CD4-positive, alpha-beta T cell treated with Interleukin-6 at 100 ng/mL for 8 hours (primary cell): ENCODE results near the gene CILP.
"Not testable (repeated sequence)": the region's sequence is repeated elsewhere in the genome, so short reads cannot be mapped to it uniquely, and the experiment has no call there.

ENCODE experiments used
- DNase-seq: peaks from one replicate; pipeline ENCODE4 v3.0.0-alpha.2; 2020; ENCODE audit warnings: mixed read lengths, low spot score

The CILP gene

GRCh38 chr15:65210770-65211481 lies at the start of gene CILP:
TSS of gene CILP (minus strand) at chr15:65211473. CDS start at chr15:65209755, 1,718 bp downstream.
- DNase-seq, result no peak

DNA sequence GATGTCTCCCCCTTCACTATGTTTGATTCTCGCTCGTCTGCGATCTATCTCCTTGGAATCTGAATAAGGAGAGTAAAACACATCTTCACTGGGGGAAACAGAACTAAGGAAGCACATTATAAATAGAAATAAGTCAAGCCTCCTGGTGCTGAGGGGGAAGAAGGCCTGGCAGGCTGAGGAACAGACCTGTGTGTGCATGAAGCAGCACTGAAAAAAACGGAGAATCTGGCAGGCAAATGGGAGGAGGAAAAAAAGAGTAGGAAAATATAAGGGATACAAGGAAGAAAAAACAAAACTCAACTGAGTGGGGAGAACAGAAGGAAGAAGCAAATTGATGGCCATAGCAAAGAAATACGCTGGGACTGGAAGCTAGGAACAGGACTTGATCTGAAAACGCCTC lies 49.7 kb upstream of the CILP start:
- no peak for DNase-seq

DNA sequence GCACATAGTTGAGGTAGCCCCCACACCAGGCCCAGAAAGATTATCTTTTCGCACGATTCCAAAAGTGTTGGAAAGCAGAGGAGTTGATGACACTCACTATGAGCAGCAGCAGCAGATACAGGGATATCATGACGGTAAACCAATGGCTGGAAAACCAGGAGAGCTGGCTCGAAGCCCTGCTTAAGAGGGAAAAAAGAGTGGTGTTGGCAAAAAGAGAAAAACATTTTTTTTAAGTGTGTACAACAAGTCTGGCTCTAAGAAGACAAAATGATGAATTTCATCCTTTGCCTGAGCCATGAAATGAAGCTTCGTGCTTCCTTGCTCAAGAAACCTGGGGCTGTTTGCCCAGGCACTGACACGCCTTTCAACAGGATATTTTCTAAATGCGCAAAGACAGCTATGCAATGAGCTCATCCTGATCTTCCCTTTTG lies 48.1 kb upstream of the CILP start:
- DNase-seq, result no peak

DNA sequence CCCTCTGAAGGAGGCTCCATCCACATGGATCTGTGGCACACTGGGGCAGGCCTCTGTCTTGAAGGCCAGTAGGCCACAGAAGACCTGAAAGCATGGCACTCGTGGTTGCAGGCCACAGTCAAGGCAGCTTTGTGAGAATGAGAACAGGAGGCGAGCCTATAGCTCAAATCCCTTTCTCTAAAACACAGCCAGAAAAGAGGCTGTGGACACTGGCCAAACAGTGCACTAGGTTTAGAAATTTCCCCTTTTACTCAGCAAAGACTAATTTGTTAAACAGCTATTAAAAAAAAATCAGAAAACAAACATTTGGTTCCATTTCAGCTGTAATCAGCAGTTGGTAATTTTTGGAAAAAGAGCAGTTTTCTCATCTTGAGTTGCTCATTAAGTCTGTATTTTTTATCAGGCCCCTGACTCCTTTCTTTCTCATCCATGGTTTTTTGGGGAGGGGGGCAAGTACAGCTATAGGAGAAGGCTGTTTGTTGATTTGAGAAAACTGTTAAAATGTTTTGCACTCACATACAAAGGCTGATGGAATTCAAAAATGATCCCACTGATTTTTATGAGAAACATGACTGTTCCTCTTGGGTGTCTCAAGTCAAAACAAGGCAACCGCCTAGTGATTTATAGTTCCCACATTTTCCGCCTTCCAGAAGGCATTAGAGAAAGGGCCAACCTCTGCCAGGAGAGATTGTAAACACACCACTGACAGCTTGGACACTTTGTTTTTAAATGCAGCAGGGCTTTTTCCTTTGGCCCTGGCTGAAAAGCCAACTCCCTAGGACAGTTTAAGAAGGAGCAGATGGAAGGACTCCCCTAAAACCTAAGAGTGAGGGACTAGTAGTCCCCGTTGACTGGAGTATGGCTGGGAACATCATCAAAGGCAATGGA lies 47.3 kb upstream of the CILP start:
- DNase-seq, result no peak

- no peak for DNase-seq
These were observed 44.3 kb upstream of the CILP start for GRCh38 chr15:65255486-65256140.

- no peak for DNase-seq
These were observed 43.5 kb upstream of the CILP start for GRCh38 chr15:65254758-65255157.

- no peak for DNase-seq
These were observed 43.1 kb upstream of the CILP start for GRCh38 chr15:65254356-65254755.

- DNase-seq, result no peak
These were observed 38.4 kb upstream of the CILP start for GRCh38 chr15:65249641-65250040.

DNA sequence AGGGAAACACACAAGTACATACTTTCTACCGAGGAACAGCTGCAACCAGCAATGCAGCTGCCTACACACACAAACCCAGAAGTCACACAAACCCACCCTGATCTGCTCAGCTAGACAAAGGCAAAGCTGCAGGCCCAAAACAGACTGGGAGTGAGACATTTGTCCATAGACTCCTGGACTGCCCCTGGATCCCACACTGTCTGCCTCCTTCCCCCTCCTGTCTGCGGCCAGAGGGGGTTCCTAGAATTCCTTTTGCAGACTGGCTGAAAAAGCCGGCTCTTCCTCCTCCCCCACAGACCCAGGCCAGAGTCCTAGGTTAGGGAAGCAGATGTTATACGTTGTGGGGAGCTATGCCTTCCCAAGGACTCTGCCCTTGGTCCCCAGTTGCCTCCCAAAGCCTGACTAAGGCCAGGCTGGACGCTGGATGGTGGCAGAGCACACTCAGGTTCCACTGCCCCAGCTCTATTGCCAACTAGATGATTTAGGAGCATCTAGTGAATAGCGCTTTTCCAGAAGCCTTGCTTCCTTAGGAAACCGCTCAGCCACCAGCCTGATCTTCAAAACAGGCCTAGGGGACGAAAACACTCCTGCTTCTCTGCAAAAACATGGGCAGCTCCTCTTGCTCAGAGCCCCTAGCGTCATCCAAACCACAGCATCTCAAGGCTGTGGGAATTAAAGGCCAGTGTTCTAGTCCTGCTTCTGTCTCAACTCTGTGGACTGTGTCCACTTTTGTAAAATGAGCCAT lies 37.4 kb upstream of the CILP start:
- DNase-seq, result no peak

GRCh38 chr15:65246939-65247338 lies 35.7 kb upstream of the CILP start:
- DNase-seq, result no peak

GRCh38 chr15:65246026-65246714 lies 34.9 kb upstream of the CILP start:
- no peak for DNase-seq

DNA sequence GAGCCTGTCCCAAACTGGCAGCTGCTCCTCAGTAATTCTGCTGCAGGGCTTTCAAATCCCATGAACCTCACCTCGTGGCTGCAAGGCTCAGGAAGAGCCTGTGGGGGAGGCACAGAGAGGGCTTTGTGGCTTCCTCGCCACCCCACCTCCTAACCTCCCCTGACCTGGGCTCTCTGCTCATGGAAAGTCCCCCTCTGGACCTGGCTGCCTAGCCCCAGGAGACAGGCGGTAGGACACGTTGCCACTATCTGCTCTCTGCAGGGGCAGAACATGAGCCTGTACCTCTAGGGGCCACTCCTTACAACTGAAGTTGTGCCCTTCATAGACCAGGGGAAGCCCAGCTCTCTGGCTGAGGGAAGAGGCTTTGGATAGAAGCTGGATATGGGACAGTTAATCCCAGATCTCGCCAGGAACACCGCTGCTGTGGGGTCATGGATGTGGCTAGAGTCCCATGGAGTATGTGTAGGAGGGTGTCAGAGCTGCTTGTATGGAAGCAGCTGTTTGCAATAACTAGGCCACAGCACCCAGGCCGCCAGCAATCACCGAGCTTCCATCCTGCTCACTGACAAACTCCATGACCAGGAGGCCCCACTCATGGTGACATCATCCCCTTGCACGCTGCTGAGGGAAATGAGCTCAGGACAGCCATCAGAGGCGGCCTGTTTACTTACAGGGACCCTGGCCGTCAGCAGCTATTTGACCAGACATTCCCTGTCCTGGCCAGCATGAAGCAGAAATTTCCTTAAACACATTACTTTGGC lies 34.0 kb upstream of the CILP start:
- DNase-seq, result no peak

GRCh38 chr15:65244638-65245037 lies 33.4 kb upstream of the CILP start:
- DNase-seq, result no peak

- not testable (repeated sequence) for DNase-seq
These were observed 25.2 kb upstream of the CILP start for GRCh38 chr15:65236443-65236842.

DNA sequence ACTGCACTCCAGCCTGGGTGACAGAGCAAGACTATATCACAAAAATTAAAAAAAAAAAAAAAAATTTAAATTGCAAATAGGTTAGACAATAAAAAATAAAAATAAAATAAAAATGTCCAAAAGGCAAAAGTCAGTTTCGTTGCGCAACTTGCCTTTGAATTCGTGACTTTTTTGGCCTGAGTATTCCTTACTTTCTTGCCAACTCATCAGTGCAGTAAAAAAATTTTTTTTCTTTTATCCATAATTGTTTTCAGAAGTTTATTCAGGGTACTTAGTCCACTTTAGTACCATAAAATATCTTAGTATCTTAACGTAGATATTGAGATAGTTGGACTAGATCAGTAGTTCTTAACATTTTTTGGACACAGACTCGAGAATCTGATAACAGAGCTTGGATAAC lies 22.4 kb upstream of the CILP start:
- no peak for DNase-seq

DNA sequence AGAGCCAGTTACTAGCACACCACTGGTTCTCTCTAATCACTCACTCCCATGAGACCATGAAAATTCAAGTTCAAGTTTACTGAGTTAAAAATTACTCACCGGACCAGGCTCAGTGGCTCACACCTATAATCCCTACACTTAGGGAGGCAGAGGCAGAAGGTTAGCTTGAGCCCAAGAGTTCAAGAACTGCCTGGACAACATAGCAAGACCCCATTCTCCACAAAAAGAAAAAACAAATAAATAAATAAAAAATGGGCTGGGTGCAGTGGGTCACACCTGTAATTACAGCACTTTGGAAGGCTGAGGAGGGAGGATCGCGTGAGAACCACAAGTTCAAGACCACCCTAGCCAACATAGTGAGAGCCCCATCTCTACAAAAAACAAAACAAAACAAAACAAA lies 21.2 kb upstream of the CILP start:
- DNase-seq, result no peak

GRCh38 chr15:65231306-65231705 lies 20.0 kb upstream of the CILP start:
- DNase-seq, result no peak

DNA sequence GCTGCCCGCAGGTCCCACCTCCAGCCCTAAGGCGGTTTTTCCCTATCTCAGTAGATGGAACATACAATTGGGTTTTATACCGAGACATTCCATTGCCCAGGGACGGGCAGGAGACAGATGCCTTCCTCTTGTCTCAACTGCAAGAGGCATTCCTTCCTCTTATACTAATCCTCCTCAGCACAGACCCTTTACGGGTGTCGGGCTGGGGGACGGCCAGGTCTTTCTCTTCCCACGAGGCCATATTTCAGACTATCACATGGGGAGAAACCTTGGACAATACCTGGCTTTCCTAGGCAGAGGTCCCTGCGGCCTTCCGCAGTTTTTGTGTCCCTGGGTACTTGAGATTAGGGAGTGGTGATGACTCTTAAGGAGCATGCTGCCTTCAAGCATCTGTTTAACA lies 15.6 kb upstream of the CILP start:
- not testable (repeated sequence) for DNase-seq

DNA sequence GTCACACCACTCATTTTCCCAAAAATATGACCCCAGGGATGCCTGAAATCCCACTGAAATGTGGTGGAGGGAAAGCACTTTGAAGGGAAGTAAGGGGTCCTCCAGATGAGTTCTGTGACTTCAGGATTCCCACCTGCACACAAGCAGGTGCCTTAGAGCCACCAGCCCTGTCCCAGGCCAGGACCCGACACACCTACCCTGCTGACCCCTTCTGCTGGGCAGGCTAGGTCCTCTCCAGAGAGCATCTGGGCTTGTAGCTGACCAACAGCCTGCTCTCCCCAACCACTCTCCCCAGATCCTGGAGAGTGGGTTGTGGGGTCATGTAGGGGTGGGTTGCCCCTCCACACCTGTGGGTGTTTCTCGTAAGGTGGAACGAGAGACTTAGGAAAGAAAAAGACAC lies 14.9 kb upstream of the CILP start:
- no peak for DNase-seq

- DNase-seq, result no peak
These were observed 12.7 kb upstream of the CILP start for GRCh38 chr15:65223996-65224395.

DNA sequence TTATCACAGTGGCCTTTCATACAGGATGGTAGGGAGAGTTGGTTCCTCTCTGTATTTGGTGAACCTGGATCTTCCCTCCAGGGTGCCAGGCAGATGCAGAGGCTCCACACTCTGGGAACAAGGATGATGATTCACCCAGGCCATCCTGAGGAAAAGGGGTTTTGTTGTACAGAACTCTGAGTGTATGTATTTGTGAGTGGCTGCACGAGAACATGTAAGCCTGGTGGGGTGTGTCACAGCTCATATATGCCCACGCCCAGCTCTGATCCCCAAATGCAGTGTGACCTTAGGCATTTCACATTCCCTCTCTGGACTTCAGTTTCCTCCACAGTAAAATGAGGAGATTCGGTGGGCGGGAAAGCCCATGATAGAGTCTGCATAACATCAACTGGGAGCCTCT lies 11.6 kb upstream of the CILP start:
- DNase-seq, result no peak
